NCI-H1092 treated with DMSO at 0.1 percent for 48 hours (cell line): Measurements from ENCODE around the gene SNRPA.
"Not testable (repeated sequence)": the region's sequence is repeated elsewhere in the genome, so short reads cannot be mapped to it uniquely, and the experiment has no call there.

Experiments used
- DNase-seq: peaks from one replicate; lab custom pipeline; 2025; lab: John Stamatoyannopoulos, UW

SNRPA gene

DNA sequence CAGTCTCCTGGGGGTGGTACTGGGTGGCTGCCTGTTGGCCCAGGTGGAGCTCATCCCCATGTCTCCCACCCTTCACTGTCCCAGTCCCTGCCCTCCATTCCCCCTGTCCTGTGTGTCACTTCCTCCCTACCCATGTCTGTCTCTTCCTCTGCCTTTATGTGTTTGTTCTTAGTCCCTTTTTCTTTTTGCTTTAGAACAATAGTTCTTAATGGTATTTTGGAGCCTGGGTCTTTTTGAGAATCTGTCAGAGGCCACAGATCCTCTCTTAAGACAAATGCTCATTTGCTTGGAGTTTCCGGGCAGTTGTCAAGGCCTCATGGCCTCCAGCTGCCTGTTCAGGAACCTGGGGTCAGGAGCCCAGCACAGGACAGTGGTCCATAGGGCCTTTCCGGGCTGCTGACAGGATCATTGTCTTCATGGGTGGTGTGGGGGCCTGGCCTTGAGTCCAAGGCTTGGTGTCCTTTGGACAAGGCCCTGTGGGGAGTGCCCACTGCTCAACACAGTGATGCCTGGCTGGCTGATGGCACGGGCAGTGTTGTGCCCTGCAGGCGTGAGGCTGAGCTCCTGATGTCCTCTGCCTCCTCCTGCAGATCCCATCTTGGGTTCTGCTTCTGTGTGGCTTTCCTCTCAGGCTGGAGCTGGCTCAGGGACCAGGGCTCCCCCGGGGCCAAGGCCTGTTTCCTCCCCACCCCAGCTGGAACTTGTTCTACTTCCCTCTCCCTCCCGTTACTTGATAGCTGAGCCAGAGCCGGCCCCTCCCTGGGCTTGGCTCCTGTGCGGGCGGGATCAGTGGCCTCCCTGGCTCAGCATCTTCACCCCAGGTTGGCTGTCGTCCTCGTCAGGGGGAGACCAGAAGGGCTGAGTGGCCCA, 51.5 kb downstream of the SNRPA start:
- DNase-seq = no peak

DNA sequence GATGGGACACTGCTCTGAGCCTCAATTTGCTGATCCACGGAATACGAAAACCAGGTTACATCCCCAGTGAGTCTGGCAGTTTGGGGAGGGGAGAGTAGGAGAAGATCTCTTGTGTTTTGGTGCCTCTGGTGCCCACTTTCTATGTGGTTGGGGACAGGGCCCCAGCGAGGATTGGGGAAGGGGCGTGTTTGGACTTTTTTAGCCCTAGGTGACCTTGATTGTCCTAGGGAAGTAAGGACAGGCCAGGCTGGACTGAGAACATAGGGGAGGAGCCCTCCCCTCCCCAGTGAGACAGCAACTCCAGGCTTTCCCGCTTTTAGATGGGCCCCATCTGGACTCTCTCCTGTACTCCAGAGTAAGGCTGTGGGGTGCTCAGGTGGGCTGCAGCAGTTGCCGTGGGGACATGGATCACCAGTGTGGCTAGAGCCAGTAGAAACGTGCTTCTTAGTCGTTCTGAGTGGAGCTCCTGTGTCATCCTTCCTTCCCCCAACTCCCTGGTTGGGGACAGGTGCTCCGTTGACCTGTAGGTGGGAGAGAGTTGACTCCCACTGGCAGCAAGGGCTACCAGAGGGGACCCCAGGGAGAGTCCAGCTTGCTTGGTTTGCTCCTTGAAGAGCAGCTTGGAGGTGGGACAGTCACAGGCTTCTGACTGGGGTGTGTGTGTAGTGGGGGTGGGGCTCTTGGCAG, 52.3 kb downstream of the SNRPA start:
- no peak for DNase-seq

DNA sequence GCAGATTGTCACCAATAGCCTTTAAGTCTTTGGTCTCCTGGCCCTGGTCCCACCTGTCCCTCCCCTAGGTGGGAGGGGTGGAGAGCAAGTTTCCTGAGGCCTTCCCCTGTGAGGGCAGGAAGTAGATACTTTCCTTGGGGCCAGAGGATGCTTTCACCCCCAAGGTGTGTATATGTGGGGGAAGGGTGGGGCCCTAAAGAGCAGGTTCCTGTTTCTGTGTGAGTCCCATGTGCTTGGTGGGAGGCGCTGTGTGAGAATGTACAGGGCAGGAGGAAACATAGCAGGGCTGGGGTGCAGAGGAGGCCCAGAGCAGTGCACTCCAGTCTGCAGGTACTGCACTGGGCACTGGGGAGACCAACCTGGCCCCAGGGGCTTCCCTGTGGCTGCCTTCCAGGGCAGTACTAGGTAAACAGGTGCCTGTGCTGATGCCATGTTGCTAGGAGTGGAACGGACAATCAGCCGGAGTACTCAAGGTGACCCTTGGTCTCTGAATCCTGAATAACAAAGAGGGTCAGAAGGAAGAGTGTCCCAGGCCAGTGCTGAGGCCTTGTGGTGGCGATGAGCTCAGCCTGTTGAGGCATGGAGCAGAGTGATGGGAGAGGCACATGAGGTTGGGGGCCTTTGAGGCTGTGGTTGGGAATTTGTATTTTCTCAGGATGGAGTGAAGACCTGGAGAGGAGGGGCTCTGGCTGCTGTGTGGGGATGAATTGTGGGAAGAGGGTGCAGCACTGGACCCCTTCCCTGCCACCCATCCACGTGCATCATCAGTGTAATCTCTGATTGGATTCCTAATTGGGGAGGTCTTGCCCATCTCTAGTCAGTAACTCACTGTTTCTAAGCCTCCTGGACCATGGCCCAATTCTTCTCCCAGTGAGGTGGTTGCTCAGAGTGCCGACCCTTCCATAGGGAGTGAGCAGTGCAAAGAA, 53.1 kb downstream of the SNRPA start:
- DNase-seq = no peak

DNA sequence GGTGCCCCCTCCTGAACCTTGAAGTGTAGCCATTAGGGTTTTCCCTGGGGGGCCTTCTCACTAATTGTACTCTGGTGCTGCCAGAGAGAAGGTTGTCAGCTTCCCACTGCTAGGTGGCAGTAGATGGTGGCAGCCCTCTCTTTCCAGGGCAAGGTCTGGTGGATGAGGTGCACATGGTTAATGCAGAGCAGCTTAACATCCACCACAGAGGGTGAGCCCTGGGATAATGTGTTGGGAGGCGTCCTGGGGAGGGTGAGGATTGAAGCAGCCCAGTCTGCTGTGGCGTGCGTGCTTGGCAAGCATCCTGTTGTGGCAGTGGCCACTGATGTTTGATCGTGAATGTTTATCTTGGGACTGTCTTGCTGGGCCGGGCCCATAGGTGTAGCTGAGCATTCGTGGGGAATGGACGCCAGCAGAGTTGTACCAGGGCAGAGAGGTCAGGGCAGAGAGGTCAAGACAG, 53.8 kb downstream of the SNRPA start:
- DNase-seq = no peak

DNA sequence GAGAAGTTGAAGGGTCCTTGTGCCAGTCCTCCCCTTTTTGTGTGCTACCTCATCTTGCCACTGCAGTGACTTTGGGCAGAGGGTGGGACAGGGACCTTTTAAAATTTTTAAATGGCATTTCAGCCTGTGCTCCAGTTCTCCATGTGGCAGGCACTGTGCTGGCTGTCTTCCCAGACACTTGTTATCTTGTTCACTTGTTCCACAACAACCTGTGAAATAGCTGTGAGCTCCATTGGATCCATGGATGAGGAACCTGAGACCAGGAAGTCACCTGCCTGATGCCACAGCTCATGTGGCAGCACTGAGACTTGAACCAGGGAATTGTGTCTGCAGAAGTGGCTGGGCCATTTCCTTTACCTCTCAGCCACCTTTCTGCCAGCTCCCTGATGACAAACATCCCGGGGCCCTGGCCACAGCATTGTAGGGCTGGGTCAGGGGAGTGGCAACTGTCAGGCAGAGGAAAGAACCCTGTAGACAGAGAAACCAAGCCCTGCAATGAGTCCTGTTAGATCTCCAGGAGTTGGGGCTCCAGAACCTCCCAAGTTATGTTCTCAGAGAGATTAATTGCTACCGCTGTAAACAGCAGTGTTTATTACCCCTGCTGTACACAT, 54.4 kb downstream of the SNRPA start:
- no peak for DNase-seq

DNA sequence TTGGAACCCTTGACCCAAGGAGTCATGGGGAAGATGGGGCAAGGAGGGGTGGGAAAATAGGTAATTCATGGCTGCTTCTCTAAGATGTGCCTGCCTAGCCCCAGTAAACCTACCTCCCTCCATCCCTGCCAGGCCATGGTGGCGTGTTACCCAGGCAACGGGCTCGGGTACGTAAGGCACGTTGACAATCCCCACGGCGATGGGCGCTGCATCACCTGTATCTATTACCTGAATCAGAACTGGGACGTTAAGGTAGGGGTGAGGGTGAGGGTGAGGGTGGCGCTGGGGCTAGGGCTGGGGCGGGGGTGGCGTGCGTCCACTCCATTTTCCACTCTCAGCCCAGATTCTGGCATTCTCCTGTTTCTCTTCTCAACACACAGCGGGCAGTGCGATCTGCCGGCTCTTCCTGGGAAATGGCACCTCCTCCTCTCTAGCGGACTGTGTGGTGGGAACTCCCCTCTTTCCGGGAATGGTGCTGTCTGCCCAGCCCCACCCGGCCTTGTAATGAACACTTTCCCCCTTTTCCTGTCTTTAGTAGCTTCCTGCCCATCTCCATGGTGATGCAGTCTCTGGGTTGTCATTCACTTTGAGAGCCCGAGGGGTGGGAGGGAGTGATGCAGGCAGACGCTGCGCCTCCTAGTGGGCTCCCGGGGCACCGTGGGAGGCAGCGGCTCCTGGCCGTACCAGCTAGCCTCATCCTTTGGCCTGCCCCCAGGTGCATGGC, 55.6 kb downstream of the SNRPA start:
- DNase-seq = no peak

DNA sequence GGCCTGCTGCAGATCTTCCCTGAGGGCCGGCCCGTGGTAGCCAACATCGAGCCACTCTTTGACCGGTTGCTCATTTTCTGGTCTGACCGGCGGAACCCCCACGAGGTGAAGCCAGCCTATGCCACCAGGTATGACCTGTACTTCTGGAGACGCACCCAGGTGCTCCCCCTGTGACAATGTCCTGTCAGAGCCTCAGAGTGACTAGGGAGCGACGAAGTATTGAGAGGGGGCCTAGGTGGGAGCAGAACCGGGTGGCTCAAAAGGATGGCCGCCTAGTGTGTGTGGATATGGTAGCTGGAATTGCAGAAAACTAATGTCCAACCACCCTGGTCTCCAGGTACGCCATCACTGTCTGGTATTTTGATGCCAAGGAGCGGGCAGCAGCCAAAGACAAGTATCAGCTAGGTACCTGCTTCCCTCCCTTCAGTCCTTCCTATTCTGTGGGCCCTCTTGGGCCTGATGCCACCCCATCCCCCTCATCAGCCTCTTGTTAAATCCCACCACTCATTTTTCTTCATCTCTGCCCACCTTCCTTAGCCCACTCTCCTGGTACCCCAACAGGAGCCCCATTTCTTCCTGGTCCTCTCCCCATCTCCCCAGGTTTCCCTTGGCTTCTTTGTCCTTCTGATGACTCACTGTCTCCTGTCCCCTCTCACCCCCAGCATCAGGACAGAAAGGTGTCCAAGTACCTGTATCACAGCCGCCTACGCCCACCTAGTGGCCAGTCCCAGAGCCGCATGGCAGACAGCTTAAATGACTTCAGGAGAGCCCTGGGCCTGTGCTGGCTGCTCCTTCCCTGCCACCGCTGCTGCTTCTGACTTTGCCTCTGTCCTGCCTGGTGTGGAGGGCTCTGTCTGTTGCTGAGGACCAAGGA, 56.4 kb downstream of the SNRPA start:
- no peak for DNase-seq

DNA sequence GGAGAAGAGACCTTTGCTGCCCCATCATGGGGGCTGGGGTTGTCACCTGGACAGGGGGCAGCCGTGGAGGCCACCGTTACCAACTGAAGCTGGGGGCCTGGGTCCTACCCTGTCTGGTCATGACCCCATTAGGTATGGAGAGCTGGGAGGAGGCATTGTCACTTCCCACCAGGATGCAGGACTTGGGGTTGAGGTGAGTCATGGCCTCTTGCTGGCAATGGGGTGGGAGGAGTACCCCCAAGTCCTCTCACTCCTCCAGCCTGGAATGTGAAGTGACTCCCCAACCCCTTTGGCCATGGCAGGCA, 57.0 kb downstream of the SNRPA start:
- DNase-seq = no peak

DNA sequence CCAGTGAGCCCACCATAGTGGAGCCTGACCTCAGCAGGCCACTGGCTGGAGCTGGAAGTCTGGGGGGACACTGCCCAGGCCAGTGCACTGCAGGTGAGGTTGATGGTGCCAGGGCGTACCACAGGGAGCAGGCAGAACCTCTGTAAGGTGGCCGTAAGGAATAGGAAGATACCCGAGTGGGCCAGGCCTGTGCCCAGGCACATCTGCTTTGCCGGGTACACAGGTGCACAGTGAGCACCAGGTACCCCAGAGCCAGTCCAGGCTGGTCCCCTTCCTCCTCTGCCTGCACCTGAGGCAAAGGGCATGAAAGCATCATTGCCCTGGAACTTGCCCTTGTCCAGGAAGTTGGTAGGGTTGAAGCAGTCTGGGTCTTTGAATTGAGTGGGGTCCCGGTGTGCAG, 57.5 kb downstream of the SNRPA start:
- no peak for DNase-seq

DNA sequence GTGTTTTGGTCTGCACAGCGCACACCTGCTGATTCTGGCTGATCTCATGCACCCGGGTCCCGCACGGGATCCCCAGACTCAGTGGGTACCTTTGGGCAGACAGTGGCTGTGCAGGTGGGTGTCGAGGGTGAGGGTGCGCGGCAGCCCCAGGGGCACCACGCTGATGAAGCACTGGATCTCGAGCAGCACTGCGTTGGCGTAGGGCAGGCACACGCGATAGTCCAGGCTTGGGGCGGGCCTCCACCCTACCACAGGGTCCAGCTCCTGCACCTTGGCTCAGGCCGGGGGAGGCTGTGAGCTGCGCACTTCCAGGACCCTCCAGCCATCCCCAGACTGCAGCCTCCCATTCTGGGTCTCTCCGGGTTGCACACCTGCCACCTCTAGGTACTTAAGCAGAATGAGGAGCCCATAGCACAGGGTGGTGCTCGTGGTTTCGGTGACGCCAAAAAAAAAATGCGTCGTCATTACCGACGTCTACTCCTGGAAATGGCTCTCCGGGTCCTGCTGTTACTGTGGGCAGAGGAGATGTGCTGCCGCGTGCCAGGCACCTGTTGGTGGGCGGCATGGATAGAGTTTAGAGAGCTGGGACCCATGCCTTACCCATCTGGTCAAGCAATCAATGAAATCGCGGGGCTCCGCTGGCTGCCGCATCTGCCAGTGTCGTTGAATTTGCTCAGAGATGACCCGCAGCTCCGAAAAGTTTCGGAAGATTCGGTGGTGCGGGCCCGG, 58.5 kb downstream of the SNRPA start:
- no peak for DNase-seq

DNA sequence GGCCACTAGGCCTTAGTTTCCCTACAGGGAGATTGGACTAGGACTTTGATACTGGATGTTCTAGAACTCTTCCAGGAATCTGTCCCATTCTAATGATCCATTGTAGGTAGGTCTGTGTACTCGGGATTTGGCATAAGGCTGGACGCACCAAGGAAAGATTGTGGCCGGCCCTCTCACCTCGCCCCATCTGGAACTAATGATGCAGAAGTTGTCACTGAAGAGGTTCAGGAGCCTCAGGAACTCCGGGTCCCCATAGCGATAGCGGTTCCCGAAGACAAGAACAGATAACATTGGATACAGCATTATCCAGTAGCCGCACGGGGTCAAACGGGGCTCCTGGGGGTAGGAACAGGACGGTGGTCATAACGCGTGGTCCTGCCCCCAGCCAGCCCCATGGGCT, 59.2 kb downstream of the SNRPA start:
- no peak for DNase-seq

DNA sequence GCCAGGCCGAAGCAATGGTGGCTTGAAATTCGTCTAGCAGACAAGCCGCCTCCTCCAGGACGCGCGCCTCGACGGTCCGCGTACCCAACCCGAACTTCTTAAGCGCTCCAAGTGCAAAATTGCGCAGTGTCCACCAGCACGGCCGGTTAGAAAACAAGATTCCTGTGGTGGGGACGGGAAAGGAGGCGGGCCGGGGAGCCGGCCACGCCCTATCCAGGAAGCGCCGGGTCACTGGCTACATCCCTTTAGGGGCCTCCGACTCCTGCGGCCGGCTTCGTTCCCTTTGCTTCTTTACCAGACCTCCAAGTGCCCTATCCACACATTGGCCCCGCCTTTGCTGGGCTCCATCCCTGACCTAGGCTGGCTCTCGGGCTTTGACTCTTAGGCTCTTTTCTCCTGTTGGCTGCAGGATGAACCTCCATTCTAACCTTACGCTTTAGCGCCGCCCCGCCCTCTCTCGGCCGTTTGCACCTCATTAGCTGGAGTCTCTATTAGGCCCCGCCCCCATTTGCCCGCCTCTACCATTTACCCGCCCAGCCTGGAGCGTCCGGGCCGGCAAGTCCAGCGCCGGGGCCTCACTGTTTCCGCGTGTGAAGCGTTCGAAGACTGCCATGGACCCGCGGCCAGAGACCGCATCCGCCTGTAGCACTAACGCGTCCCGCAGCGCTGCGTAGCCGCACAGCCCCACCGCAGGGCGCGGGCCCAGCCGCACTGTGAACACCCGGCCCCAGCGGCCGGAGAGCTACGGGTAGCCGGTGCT, 59.8 kb downstream of the SNRPA start:
- not testable (repeated sequence) for DNase-seq

DNA sequence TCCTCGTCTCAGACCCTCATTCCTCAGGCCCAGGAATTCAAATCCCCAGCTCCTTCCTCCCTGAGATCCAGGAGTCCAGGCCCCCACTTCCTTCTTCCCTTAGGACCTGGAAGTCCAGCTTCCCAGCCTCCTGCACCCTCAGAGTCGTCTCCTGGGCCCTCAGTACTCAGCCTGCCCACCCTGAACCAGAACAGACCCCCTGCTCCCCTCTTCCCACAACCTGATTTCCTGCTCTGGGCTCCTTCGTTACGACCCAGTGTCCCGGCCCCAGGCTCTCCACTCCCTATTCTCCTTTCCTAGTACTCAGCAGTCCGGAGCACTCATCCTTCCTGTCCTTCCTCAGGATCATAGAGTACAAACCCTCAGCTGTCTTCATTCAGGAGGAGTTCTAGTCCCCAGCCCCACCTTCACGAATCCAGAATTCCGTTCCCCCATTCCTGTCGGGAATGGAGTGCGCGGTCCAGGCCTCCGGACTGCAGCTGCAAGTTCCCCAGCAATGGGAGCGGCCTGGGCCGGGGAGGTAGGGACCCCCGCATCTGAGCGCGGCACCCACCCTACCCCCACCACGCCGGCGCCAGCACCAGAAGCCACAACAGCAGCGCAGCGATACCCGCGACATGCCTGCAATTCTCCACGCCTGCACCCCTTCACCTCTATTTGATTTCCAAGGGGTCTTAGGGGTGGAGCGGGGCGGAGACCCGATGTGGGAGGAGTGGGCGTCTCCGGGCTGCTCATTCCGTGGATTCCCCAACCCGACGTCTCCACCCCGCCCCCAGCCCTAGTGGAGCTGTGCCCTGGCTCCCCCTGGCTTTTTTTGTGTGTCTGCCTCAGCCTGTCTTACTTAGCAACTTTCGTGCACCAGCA, 60.7 kb downstream of the SNRPA start:
- no peak for DNase-seq

DNA sequence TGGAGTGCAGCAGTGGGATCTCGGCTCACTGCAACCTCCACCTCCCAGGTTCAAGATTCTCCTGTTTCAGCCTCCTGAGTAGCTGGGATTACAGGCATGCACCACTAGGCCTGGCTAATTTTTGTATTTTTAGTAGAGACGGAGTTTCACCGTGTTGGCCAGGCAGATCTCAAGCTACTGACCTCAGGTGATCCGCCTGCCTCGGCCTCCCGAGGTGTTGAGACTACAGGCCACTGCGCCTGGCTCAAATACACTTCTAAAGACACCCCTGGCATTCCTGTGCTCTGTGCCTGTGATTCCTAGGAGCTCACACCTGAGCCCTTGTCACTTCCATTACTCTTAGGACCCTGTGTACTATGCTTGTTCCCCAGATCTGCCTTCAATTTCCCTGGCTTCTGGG, 61.6 kb downstream of the SNRPA start:
- not testable (repeated sequence) for DNase-seq

DNA sequence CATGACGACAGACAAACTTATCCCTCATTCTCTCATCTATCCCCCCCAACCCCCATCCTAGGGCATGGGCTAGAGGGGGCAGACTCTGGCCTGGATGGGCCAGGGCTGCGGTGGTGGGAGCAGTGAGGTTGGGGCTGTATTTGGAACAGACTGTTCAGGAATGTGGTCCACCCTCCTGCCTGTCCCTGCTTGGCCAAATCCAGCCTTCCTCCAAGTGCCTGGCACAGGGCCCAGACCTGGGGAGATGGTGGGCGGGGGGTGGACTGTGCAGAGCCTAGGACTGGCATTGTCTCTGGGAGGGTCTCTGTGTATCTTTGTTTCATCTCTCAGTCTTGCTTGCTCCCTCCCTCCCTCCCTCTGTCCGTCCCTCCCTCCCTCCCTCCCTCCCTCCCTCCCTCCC, 62.2 kb downstream of the SNRPA start:
- DNase-seq = no peak
